Common myeloid progenitor, CD34-positive (primary cell): ENCODE measurements around the gene SPEF2.

Source experiments
- CTCF ChIA-PET: fragments of 350-600 bp; sonication (Branson Sonifier 250); formaldehyde crosslinking; loops from one replicate; lab custom pipeline; 2021; ENCODE audit warnings: antibody characterized with exemption; lab: Charles Lee
- POLR2A ChIA-PET: fragments of 350-600 bp; sonication (Branson Sonifier 250); formaldehyde crosslinking; loops from one replicate; lab custom pipeline; 2021; ENCODE audit warnings: antibody characterized with exemption; lab: Charles Lee
- DNase-seq, 3 donors: peaks; one replicate each; pipeline versions ENCODE4 v3.0.0 to v3.0.0-alpha.2; 2013
- H3K27ac ChIP-seq, 2 experiments: 1 replicate in 1 of 2; 2 replicates in 1 of 2; pipeline ENCODE4 v1.7.0; 2013; ENCODE audit warnings: inconsistent platforms in 2 of 2, low read length in 2 of 2, mild to moderate bottlenecking in 2 of 2, low read depth in 1 of 2, moderate library complexity in 1 of 2; ENCODE audit not compliant: severe bottlenecking in 2 of 2, insufficient read depth in 1 of 2, poor library complexity in 1 of 2
- H3K27me3 ChIP-seq, 5 experiments: replicated peaks in 2 of 5; 1 replicate in 3 of 5; 2 replicates in 2 of 5; pipeline versions ENCODE4 v1.6.1 to v1.7.0; 2013; ENCODE audit warnings: low read length in 4 of 5, mild to moderate bottlenecking in 2 of 5, moderate library complexity in 2 of 5, inconsistent platforms in 1 of 5; ENCODE audit not compliant: insufficient read depth in 5 of 5, control insufficient read depth in 4 of 5
- H3K36me3 ChIP-seq, 4 experiments: 1 replicate in 2 of 4; 2 replicates in 2 of 4; pipeline versions ENCODE4 v1.6.1 to v1.7.0; 2013; ENCODE audit warnings: low read length in 3 of 4, control low read depth in 1 of 4, mild to moderate bottlenecking in 1 of 4; ENCODE audit not compliant: control insufficient read depth in 4 of 4, insufficient read depth in 4 of 4
- H3K4me1 ChIP-seq, 4 experiments: 1 replicate in 3 of 4; 2 replicates in 1 of 4; pipeline versions ENCODE4 v1.6.1 to v1.7.1; 2013; ENCODE audit warnings: low read length in 3 of 4, mild to moderate bottlenecking in 3 of 4, control low read depth in 1 of 4, inconsistent platforms in 1 of 4, moderate library complexity in 1 of 4; ENCODE audit not compliant: control insufficient read depth in 4 of 4, insufficient read depth in 4 of 4; ENCODE audit errors: control extremely low read depth in 1 of 4
- H3K4me3 ChIP-seq, 7 experiments: 1 replicate in 4 of 7; 2 replicates in 3 of 7; pipeline versions ENCODE4 v1.5.1 to v1.7.0; 2013; ENCODE audit warnings: mild to moderate bottlenecking in 7 of 7, low read length in 6 of 7, moderate library complexity in 6 of 7, inconsistent platforms in 2 of 7, low read depth in 2 of 7, control low read depth in 1 of 7; ENCODE audit not compliant: insufficient read depth in 4 of 7, control insufficient read depth in 1 of 7; ENCODE audit errors: extremely low read depth in 1 of 7
- H3K9me3 ChIP-seq, 5 experiments: 1 replicate in 4 of 5; 2 replicates in 1 of 5; pipeline versions ENCODE4 v1.6.1 to v1.7.1; 2013; ENCODE audit warnings: low read length in 4 of 5, mild to moderate bottlenecking in 2 of 5, inconsistent platforms in 1 of 5, low read depth in 1 of 5, moderate library complexity in 1 of 5; ENCODE audit not compliant: control insufficient read depth in 4 of 5, insufficient read depth in 2 of 5; ENCODE audit errors: control extremely low read depth in 1 of 5
- WGBS: methylation state at CpG from one replicate; pipeline ENCODE4 v1.1.5; 2013; ENCODE audit not compliant: insufficient coverage; 5-methylcytosine and 5-hydroxymethylcytosine counted together

Gene SPEF2

DNA sequence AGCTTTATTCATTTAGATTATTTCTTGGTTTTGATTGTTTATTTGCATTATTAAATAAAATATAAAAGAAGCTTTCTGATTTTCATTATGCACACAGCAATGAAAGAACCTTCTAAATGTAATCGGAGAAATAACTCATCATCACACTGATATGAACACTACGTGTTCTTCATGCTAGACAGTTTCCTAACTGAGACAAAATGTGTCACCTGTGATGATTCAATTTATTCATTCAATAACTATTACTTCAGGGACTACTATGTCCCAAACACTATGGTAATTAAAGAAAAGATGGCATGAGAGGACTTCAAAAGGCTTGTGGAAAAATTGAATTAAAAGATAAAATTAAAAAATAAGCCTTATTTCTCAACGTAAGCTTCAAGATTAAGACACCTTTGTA is 118.1 kb downstream of the SPEF2 start:
- POLR2A ChIA-PET, result interaction anchor here (0.6 kb wide), 1 partner anchor 81 kb away, joined by 5 read pairs; no protein-coding TSS in a partner anchor
- H3K4me1 ChIP-seq, result no peaks in the 10 kb centered on the region
- H3K9me3 ChIP-seq, result peaks cover 0 to 2% (median 0%) of the 10 kb centered on the region in 5 experiments
- CTCF ChIA-PET, result no interaction called here
- H3K27ac ChIP-seq, result no peak overlapping the region
- H3K4me3 ChIP-seq, result no peak overlapping the region
- 100% methylated on average over 2 of the region's 3 CpGs for WGBS
- H3K27me3 ChIP-seq, result no peaks in the 10 kb centered on the region
- DNase-seq, result no peak
- no peaks in the 10 kb centered on the region for H3K36me3 ChIP-seq

DNA sequence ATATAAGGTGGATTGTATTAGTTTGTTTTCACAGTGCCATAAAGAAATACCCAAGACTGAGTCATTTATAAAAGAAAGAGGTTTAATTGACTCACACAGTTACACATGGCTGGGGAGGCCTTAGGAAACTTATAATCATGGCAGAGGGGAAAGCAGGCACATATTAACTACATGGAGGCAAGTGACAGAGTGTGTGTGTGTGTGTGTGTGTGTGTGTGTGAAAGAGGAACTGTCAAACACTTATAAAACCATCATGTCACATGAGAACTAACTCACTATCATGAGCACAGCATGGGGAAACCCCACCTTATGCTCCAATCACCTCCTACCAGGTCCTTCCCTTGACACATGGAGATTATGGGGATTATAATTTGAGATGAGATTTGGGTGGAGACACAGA is 118.6 kb downstream of the SPEF2 start:
- H3K27ac ChIP-seq, result no peak overlapping the region
- ChIA-PET POLR2A (no interaction called here), CTCF (no interaction called here)
- DNase-seq, result peak in 2 of 3 donors; percentile 31 to 41
- H3K4me3 ChIP-seq, result no peak overlapping the region
- peaks cover 0 to 2% (median 0%) of the 10 kb centered on the region in 5 experiments for H3K9me3 ChIP-seq
- H3K4me1 ChIP-seq, result no peaks in the 10 kb centered on the region
- no peaks in the 10 kb centered on the region for H3K27me3 ChIP-seq
- no peaks in the 10 kb centered on the region for H3K36me3 ChIP-seq

DNA sequence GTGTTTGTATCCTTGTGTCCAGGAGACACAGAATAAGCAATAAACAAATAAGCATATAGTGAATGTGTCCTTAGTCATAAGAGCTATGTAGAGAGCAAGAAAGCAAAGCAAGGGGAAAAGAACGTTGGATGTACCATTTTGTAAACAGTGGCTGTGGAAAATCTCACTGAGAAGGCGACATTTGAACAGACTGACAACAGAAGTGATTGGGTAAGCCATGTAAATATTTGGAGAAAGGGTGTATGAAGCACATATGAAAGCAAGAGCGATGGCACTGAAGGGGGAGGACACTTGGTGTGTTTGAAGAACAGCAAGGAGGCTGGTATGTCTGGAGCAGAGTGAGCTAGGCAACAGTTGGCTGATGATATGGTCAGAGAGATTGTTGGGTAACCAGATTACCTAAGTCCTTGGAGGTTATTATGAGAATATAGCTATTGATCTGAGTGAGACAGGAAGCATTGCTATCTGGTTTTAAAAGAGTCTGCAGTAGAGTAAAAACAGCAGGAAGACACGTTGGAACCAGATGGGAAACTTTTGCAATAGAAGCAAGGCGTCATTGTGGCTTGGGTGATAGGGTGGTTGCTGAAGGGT is 123.6 kb downstream of the SPEF2 start:
- ChIA-PET POLR2A (no interaction called here), CTCF (no interaction called here)
- H3K27ac ChIP-seq, result no peak overlapping the region
- H3K9me3 ChIP-seq, result peaks cover 0 to 2% (median 0%) of the 10 kb centered on the region in 5 experiments
- no peak for DNase-seq
- H3K4me3 ChIP-seq, result no peak overlapping the region
- WGBS, result 91% methylated on average over 3 of the region's 5 CpGs
- no peaks in the 10 kb centered on the region for H3K4me1 ChIP-seq
- H3K27me3 ChIP-seq, result no peaks in the 10 kb centered on the region
- no peaks in the 10 kb centered on the region for H3K36me3 ChIP-seq

DNA sequence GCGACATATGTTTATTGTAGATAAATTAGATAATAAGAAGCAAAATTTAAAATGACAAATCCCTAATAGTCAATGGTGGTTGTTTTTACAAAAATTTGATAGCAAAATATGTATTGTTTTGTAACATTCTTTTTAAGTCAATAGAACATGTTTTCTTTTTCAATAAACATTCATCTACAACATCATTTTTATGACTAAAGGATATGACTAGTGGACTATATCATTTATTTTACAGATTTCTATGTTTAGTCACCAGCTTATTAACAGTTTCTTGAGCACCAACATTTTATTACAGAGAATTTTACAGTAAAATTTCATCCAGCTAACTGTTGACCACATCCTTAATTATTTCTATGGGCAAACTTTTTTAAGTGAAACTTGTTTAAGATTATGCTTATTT is 124.3 kb downstream of the SPEF2 start:
- H3K27ac ChIP-seq, result no peak overlapping the region
- CTCF ChIA-PET, result interaction anchor here (2.0 kb wide), 1 partner anchor 92 kb away, joined by 5 read pairs; no protein-coding TSS in a partner anchor
- H3K36me3 ChIP-seq, result no peaks in the 10 kb centered on the region
- no peak overlapping the region for H3K4me3 ChIP-seq
- POLR2A ChIA-PET, result interaction anchor here (0.6 kb wide), 1 partner anchor 70 kb away, joined by 6 read pairs; no protein-coding TSS in a partner anchor
- DNase-seq, result no peak
- no CpG with 5 or more reads among the region's 1 CpG for WGBS
- no peaks in the 10 kb centered on the region for H3K9me3 ChIP-seq
- H3K27me3 ChIP-seq, result no peaks in the 10 kb centered on the region
- H3K4me1 ChIP-seq, result no peaks in the 10 kb centered on the region

DNA sequence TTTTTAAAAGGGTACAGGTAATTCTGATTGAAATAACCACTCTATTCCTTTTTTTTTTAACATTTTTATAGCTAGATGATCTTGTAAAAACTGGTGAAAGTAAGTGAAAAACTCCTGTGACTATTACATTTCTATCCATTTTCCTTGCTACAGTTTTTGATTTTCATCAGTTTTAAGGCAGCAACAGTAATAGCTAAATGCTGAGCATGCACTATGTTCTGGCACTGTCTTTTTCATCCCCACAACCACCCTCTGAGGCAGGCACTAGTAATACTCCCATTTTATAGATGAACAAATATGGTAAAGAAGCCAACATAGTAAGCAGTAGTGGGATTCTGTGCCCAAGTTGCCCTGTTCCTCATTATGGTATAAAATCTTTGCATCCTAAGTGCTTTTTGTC is 126.0 kb downstream of the SPEF2 start:
- CTCF ChIA-PET, result interaction anchor here (1.0 to 2.0 kb wide), 2 partner anchors 34 to 93 kb away, joined by 3 to 5 read pairs; no protein-coding TSS in a partner anchor
- POLR2A ChIA-PET, result no interaction called here
- no peak for DNase-seq
- H3K36me3 ChIP-seq, result no peaks in the 10 kb centered on the region
- no peaks in the 10 kb centered on the region for H3K27me3 ChIP-seq
- no peaks in the 10 kb centered on the region for H3K9me3 ChIP-seq
- no peak overlapping the region for H3K4me3 ChIP-seq
- H3K4me1 ChIP-seq, result no peaks in the 10 kb centered on the region
- H3K27ac ChIP-seq, result no peak overlapping the region

DNA sequence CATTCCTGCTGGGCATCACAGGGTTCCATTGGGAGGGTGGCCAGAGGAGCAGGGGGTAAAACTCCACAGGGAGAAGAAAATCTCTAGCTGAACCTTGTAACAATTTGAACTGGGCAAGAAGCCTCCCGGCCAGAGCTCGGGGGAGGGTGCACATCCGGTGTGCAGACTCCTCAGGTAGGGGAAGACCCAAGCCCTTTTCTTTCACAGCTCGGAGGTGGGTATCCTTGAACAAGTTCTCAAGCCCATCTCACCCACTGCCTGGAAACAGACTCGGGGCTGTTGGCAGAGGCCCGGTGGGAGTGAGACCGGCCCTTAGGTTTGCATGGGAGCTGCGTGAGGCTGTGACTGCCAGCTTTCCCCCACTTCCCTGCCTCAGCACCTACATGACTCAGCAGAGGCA is 127.5 kb downstream of the SPEF2 start:
- Histone ChIP-seq H3K36me3 (no peaks in the 10 kb centered on the region), H3K9me3 (no peaks in the 10 kb centered on the region), H3K27me3 (no peaks in the 10 kb centered on the region), H3K4me1 (peaks cover 0 to 3% (median 0%) of the 10 kb centered on the region in 4 experiments), H3K4me3 (no peak overlapping the region), H3K27ac (no peak overlapping the region)
- 93% methylated on average over 3 of the region's 8 CpGs for WGBS
- ChIA-PET CTCF (interaction anchor here (0.8 to 1.4 kb wide), 2 partner anchors 32 to 150 kb away, joined by 3 to 4 read pairs; no protein-coding TSS in a partner anchor), POLR2A (no interaction called here)
- no peak for DNase-seq

DNA sequence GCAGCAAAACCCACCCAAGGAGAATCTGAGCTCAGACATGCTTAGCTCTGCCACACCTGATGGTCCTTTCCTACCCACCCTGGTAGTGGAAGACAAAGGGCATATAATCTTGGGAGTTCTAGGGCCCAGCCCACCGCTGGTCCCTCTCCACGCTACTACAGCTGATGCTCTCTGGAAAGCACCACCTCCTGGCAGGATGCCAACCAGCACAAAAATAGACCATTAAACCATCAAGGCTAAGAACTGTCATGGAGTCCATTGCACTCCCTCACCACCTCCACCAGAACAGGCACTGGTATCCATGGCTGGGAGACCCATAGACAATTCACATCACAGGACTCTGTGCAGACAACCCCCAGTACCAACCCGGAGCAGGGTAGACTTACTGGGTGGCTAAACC is 128.0 kb downstream of the SPEF2 start:
- DNase-seq, result no peak
- H3K4me3 ChIP-seq, result no peak overlapping the region
- no peaks in the 10 kb centered on the region for H3K36me3 ChIP-seq
- no peak overlapping the region for H3K27ac ChIP-seq
- POLR2A ChIA-PET, result no interaction called here
- 100% methylated on average over 1 of the region's 3 CpGs for WGBS
- peaks cover 0 to 3% (median 0%) of the 10 kb centered on the region in 4 experiments for H3K4me1 ChIP-seq
- CTCF ChIA-PET, result interaction anchor here (0.8 to 1.4 kb wide), 2 partner anchors 31 to 150 kb away, joined by 3 to 4 read pairs; no protein-coding TSS in a partner anchor
- H3K27me3 ChIP-seq, result no peaks in the 10 kb centered on the region
- no peaks in the 10 kb centered on the region for H3K9me3 ChIP-seq
